Measurements from ENCODE around the gene ARL13B.

Gene ARL13B

DNA sequence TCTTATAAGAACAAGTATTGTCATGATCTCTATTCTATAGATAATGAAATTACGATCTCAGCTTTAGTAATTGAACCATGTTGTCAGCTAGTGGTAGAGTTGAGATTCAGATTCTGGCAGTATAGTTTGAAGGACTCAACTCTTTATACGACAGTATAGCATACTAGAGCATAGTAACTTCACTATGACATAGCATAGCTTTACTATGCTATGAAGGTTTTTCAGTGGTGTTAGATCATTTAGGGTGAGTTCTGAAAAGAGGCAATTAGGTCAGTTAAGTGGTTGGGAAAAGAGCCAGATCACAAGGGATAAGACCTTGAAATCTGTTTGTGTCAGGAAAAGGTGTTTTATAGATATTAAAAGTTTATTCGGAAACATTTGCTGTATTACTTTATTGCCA, 40.3 kb downstream of the ARL13B start:
- TF ChIP-seq GATA3 (IDR thresholded peaks at IDR 0.05; ENCODE audit: low read depth, low read length) = no peak

DNA sequence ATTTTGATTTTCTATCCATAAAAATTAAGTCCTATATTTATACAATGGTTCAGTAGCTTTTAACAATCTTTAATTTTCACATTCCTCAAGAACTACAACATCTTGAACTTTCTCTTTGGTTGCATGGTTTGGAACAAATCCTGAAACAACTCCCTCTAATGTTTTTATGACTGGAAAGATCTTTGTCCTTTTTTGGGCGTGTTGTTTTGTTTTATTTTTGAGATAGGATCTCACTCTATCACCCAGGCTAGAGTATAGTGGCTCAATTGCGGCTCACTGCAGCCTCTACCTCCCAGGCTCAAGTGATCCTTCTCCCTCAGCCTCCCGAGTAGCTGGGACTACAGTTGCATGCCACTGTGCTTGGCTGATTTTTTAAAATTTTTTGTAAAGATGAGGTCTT, 44.4 kb downstream of the ARL13B start:
- TF ChIP-seq GATA3 (IDR thresholded peaks at IDR 0.05; ENCODE audit: low read depth, low read length) (no peak), GATA2 (IDR thresholded peaks at IDR 0.05; ENCODE audit: low read depth, low read length) (no peak)

DNA sequence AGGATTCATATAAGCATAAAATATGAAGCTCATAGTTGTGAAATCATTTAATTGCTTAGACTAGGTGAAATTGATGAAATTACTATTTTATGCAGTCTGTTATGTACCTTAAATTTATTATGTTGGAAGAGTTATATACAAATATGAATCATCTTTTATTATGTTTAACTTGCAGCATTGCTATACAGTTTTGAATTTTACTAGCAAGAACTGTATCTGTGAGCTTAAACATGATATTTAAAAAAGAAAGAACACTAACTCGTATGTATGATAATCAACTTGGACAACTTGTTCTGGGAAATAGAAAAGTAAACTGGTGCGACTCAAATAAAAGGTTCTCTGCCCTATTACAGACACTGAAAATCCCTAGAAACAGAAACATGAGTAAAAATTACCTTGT, 46.7 kb downstream of the ARL13B start:
- TF ChIP-seq GATA2 (IDR thresholded peaks at IDR 0.05; ENCODE audit: low read depth, low read length) (no peak), GATA3 (IDR thresholded peaks at IDR 0.05; ENCODE audit: low read depth, low read length) (no peak)

DNA sequence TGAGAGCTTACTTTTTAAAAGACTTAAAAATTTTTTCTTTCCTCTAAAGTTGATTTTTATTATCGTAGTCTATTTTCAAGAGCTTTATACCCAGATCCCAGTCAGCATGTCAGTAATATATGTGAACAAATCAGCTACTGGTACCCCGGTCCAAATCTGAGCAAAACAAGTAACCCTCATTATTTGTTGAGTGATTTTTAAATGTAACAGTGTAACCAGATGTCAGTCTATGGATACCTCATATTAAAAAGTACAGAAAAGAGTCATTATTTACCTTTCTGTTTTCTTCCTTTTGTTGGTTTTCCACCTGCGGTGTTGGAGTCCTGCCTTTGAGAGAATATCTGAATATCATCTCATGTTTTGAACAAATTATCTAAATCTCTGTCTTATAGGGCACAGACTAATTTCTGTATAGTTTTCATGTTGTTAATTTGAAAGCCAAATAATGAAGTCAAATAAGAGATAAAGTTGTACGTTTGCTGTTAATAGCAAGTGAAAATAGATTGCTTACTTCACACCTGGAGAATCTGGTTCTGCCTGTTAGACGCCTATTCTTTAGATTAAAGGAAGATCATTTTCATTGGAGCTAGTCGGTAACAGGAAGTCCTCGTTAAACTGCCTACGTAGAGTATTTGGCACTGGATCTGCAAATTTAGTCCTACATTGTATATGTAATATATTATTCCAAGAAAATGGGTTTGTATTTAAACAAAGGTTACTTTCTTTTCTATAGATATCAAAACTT, 48.3 kb downstream of the ARL13B start, which contains the start of gene STX19:
STX19 (minus strand) TSS at position 505 of the 745 bp plus-strand sequence. CDS start 13,328 bp downstream, outside the sequence.
- TF ChIP-seq GATA3 (IDR thresholded peaks at IDR 0.05; ENCODE audit: low read depth, low read length) (no peak), GATA2 (IDR thresholded peaks at IDR 0.05; ENCODE audit: low read depth, low read length) (no peak)

DNA sequence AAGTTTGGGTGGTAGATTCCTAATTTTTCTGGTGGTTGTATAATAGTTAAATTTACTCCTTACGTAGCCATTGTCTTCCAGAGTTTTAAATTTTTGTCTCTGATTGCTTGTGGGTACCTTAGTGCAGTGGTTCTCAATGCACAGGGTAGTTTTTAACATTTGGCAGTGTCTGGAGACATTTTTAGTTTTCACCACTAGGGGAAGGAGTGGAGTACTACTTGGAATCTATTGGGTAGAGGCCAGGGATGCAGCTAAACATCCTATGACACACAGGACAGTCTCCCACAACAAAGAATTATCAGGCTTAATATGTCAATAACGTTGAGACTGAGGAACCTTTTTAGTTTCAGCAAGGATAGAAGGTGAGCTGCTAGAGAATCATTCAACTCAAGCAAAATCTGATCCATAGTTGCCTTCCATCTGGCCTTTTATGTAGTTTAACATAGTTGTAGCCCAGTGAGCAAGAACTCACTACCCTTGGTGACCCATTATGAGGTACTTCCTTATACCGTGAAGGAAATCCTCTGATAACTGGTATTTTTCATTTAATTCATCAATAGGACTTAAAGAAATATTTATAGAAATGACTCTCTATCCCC, 57.1 kb downstream of the ARL13B start:
- no peak for TF ChIP-seq GATA3 (IDR thresholded peaks at IDR 0.05; ENCODE audit: low read depth, low read length)
- no peak for TF ChIP-seq GATA2 (IDR thresholded peaks at IDR 0.05; ENCODE audit: low read depth, low read length)

DNA sequence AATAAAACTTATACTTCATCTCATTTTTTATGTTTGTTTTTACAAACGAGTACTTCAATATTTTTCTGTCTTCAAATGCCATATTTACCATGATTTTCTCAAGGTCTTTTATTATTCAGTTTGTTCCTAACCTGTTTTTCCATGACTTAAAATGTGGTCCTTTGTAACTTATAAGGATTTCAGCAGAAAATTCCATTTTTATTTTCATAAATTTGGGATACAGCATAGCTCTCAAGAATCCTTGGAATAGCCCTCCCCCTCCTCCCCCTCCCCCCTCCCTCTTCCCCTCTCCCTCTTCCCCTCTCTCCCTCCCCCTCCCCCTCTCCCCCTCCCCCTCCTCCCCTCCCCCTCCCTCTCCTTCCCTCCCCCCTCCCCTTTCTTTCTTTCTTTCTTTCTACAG, 63.3 kb downstream of the ARL13B start:
- TF ChIP-seq GATA3 (IDR thresholded peaks at IDR 0.05; ENCODE audit: low read depth, low read length) = no peak
- TF ChIP-seq GATA2 (IDR thresholded peaks at IDR 0.05; ENCODE audit: low read depth, low read length) = no peak

GRCh38 chr3:94046533-94046932, 66.6 kb downstream of the ARL13B start:
- TF ChIP-seq GATA3 (IDR thresholded peaks at IDR 0.05; ENCODE audit: low read depth, low read length) (no peak), GATA2 (IDR thresholded peaks at IDR 0.05; ENCODE audit: low read depth, low read length) (no peak)

- TF ChIP-seq GATA2 (IDR thresholded peaks at IDR 0.05; ENCODE audit: low read depth, low read length) = no peak
- no peak for TF ChIP-seq GATA3 (IDR thresholded peaks at IDR 0.05; ENCODE audit: low read depth, low read length)
Observed at GRCh38 chr3:94049267-94049666, 69.3 kb downstream of the ARL13B start.

DNA sequence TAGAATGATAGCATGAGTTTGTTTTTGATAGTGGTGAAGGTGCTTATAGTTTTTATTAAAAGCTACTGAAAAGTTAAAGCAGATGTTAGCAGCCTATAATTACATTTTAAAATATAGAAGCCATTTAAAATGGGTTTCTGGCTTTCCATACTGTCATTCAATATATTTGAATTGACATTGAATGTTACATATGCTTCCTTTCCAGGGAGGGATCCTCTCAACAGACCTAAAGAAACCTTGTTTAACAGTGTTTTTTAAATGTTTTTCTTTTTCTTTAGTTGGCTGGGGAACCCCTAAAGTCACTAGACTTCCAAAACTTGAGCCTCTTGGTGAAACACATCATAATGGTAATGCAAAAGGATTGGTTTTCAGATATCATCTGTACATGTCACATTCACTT, 70.6 kb downstream of the ARL13B start:
- TF ChIP-seq GATA3 (IDR thresholded peaks at IDR 0.05; ENCODE audit: low read depth, low read length) (no peak), GATA2 (IDR thresholded peaks at IDR 0.05; ENCODE audit: low read depth, low read length) (no peak)

DNA sequence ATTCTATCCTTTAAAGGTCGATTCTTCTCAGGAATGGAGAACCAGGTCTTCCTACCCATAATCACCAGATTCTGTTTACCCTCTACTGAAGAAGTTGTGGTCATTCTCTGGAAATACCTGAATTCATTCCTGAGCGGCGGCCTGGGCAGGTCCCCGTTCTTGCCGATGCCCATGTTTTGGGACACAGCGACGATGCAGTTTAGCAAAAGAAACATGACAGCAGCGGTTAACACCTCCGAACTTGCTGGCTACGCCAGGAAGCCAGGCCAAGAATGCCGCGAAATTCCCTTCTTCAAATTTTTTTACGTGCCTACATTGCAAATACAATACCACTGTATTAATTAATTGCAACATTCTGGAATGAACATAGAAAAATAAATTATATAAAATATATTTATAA, 81.3 kb downstream of the ARL13B start:
- no peak for TF ChIP-seq GATA3 (IDR thresholded peaks at IDR 0.05; ENCODE audit: low read depth, low read length)

DNA sequence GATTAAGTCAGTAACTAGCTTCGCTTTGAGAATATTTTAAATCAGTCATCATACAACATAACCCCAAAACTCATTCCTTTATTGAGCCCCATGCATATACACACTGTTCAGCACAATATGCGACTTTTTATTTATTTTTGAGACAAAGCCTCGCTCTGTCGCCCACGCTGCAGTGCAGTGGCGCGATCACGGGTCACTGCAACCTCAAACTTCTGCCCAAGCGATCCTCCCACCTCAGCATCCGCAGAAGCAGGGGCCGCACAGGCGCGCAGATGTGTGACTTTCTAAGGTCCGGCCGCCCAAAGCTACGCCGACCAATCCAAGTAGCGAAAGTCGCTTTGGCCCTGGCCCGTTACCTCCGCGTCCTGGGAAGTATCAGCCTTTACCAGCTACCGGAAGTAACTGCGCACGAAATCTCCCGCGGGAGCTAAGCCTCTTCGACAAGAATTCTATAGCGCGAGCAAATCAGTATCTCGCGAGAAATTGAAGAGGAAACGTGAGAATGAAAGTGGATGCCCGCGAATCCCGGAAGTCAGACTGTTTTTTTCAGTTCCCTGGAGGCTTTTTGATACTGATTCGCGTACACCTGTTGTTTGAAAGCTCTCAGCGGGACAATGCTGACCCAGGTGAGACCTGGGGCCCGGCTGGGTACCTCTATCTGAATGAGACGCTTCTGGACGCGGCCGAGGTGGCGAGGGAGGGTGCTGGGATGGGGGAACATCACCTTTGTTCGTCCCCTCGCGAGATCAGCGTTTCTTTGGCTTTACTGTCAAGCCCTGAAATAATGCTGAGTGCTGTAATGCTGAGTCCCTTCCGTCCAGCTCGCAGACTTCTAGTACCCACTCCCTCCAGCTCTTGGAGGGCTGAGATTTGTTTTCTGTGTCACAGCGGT, 82.8 kb downstream of the ARL13B start, which contains the start of the genes DHFR2 and NSUN3:
DHFR2 (minus strand) TSS at position 404 of the 892 bp plus-strand sequence. CDS start 1,405 bp downstream, outside the sequence.
NSUN3 (plus strand) TSS at position 549 of the 892 bp plus-strand sequence; CDS start at position 615, 66 bp downstream.
- TF ChIP-seq GATA3 (IDR thresholded peaks at IDR 0.05; ENCODE audit: low read depth, low read length) (no peak), GATA2 (IDR thresholded peaks at IDR 0.05; ENCODE audit: low read depth, low read length) (no peak)

DNA sequence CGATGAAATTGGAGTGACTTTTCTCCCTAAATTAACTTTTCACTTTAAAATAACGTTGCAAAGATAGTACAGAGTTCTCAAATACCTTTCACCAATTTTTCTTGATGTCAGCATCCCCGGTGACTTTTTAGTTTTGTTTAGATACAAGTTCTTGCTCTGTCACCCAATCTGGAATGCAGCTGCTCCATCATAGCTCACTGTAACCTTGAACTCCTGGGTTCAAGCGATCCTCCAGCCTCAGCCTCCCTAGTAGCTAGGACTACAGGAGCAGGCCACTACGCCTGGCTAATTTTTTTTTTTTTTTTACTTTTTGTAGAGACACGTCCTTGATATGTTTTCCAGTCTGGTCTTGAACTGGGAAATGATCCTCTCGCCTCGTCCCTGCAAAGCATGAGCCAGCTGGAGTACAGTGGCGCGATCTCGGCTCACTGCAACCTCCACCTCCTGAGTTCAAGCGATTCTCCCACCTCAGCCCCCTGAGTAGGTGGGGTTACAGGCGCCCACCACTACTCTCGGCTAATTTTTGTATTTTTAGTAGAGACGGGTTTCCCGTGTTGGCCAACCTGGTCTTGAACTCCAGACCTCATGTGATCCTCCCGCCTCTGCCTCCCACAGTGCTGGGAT, 83.7 kb downstream of the ARL13B start:
- no peak for TF ChIP-seq GATA3 (IDR thresholded peaks at IDR 0.05; ENCODE audit: low read depth, low read length)
- no peak for TF ChIP-seq GATA2 (IDR thresholded peaks at IDR 0.05; ENCODE audit: low read depth, low read length)

- TF ChIP-seq GATA3 (IDR thresholded peaks at IDR 0.05; ENCODE audit: low read depth, low read length) = no peak
- no peak for TF ChIP-seq GATA2 (IDR thresholded peaks at IDR 0.05; ENCODE audit: low read depth, low read length)
Observed at GRCh38 chr3:94064243-94064860, 84.4 kb downstream of the ARL13B start.

All from SH-SY5Y (cell line).